NCI-H1105 treated with DMSO at 0.1 percent for 48 hours (cell line): ENCODE results near the gene FEZF2.

Source experiments
- DNase-seq: peaks from one replicate; lab custom pipeline; 2025; lab: John Stamatoyannopoulos, UW

The FEZF2 gene

GRCh38 chr3:62372621-62373041 lies 719 bp downstream of the FEZF2 start:
- DNase-seq = peak; percentile 32

- DNase-seq = no peak
Observed at GRCh38 chr3:62371720-62372591, 1.4 kb downstream of the FEZF2 start.

- no peak for DNase-seq
Observed at GRCh38 chr3:62370858-62371719, 2.3 kb downstream of the FEZF2 start.

GRCh38 chr3:62370112-62370857 lies 3.1 kb downstream of the FEZF2 start:
- no peak for DNase-seq

- no peak for DNase-seq
Observed at GRCh38 chr3:62369476-62369743, 3.9 kb downstream of the FEZF2 start.

GRCh38 chr3:62368705-62369475 lies 4.5 kb downstream of the FEZF2 start:
- no peak for DNase-seq

GRCh38 chr3:62368290-62368704 lies 5.1 kb downstream of the FEZF2 start:
- no peak for DNase-seq

GRCh38 chr3:62367763-62368195 lies 5.6 kb downstream of the FEZF2 start:
- DNase-seq = no peak

GRCh38 chr3:62366126-62366484 lies 7.2 kb downstream of the FEZF2 start:
- no peak for DNase-seq

GRCh38 chr3:62365391-62366125 lies 7.8 kb downstream of the FEZF2 start:
- DNase-seq = peak; percentile 14

- DNase-seq = no peak
Observed at GRCh38 chr3:62364191-62364590, 9.2 kb downstream of the FEZF2 start.

- DNase-seq = no peak
Observed at GRCh38 chr3:62363275-62363674, 10.1 kb downstream of the FEZF2 start.

- DNase-seq = no peak
Observed at GRCh38 chr3:62361824-62362223, 11.5 kb downstream of the FEZF2 start.

- no peak for DNase-seq
Observed at GRCh38 chr3:62361261-62361660, 12.1 kb downstream of the FEZF2 start.

- DNase-seq = no peak
Observed at GRCh38 chr3:62359531-62359930, 13.8 kb downstream of the FEZF2 start.

- DNase-seq = no peak
Observed at GRCh38 chr3:62356356-62356755, 17.0 kb downstream of the FEZF2 start.

GRCh38 chr3:62355703-62356102 lies 17.6 kb downstream of the FEZF2 start:
- no peak for DNase-seq

GRCh38 chr3:62343755-62344154 lies 29.6 kb downstream of the FEZF2 start:
- no peak for DNase-seq

GRCh38 chr3:62335196-62335595 lies 38.2 kb downstream of the FEZF2 start:
- DNase-seq = no peak

- peak; percentile 5 for DNase-seq
Observed at GRCh38 chr3:62332835-62333244, 40.5 kb downstream of the FEZF2 start.

GRCh38 chr3:62332017-62332416 lies 41.3 kb downstream of the FEZF2 start:
- no peak for DNase-seq
